SU-DHL-6 (cell line): ENCODE results near the gene UQCR11.

Experiments
- H2AFZ ChIP-seq: fragments of 200-600 bp; sonication (generic); 2 replicates; pipeline ENCODE4 v1.6.1; 2014; ENCODE audit warnings: low read depth, mild to moderate bottlenecking, moderate library complexity, mixed read lengths, antibody characterized with exemption, low read length; ENCODE audit not compliant: severe bottlenecking
- H3F3A ChIP-seq: fragments of 200-600 bp; shearing (Covaris generic); 2 replicates; pipeline ENCODE4 v1.6.0; 2016; ENCODE audit warnings: antibody characterized with exemption, mild to moderate bottlenecking; ENCODE audit not compliant: insufficient read depth
- H3K27ac ChIP-seq: fragments of 200-600 bp; sonication (generic); 2 replicates; pipeline ENCODE4 v1.5.1; 2016; ENCODE audit warnings: low read depth, mild to moderate bottlenecking, low read length, moderate library complexity, mixed read lengths
- H3K27me3 ChIP-seq: fragments of 200-600 bp; sonication (generic), shearing (Covaris generic); 2 replicates; pipeline ENCODE4 v1.6.0; 2014; ENCODE audit warnings: mild to moderate bottlenecking, low read length
- H3K36me3 ChIP-seq: fragments of 200-600 bp; sonication (generic); 2 replicates; pipeline ENCODE4 v1.6.1; 2014; ENCODE audit warnings: mild to moderate bottlenecking, low read length, mixed read lengths
- H3K4me2 ChIP-seq: fragments of 300-600, 200-600 bp; shearing (Covaris generic), sonication (generic); 2 replicates; pipeline ENCODE4 v1.6.0; 2014; ENCODE audit warnings: low read length, low read depth, mild to moderate bottlenecking; ENCODE audit not compliant: poor library complexity, severe bottlenecking
- H3K4me3 ChIP-seq: fragments of 200-600 bp; sonication (generic); 2 replicates; pipeline ENCODE4 v1.5.1; 2014; ENCODE audit warnings: antibody characterized with exemption, low read length, mild to moderate bottlenecking, mixed read lengths; ENCODE audit not compliant: insufficient read depth, poor library complexity, severe bottlenecking
- H3K79me2 ChIP-seq: fragments of 200-600 bp; sonication (generic); 2 replicates; pipeline ENCODE4 v1.6.1; 2014; ENCODE audit warnings: mild to moderate bottlenecking, low read length, moderate library complexity; ENCODE audit not compliant: insufficient read depth
- H3K9ac ChIP-seq: fragments of 200-600 bp; sonication (generic); 2 replicates; pipeline ENCODE4 v1.7.0; 2014; ENCODE audit warnings: mild to moderate bottlenecking, low read length
- H3K9me2 ChIP-seq: fragments of 200-600 bp; sonication (generic); replicated peaks from 2 replicates; pipeline ENCODE4 v1.6.1; 2014; ENCODE audit warnings: low read length; ENCODE audit not compliant: insufficient read depth
- H3K9me3 ChIP-seq: fragments of 200-600 bp; sonication (generic); 2 replicates; pipeline ENCODE4 v1.6.1; 2014; ENCODE audit warnings: low read length, mixed read lengths; ENCODE audit not compliant: insufficient read depth
- H4K20me1 ChIP-seq: fragments of 200-600 bp; sonication (generic); 2 replicates; pipeline ENCODE4 v1.6.1; 2014; ENCODE audit warnings: low read depth, mild to moderate bottlenecking, antibody characterized with exemption, low read length, moderate library complexity, mixed read lengths
- CTCF ChIP-seq: fragments of 200-600 bp; sonication (generic); IDR thresholded peaks from one replicate; pipeline ENCODE4 v1.5.1; 2017; ENCODE audit warnings: antibody characterized with exemption, mild to moderate bottlenecking, low read length, moderate library complexity; ENCODE audit not compliant: insufficient read depth, poor library complexity, severe bottlenecking
- EZH2phosphoT487 ChIP-seq: fragments of 200-600 bp; sonication (generic), shearing (Covaris generic); conservative IDR thresholded peaks from 2 replicates; pipeline ENCODE4 v1.6.1; 2018; ENCODE audit warnings: mild to moderate bottlenecking, antibody characterized with exemption, low read length, moderate library complexity, mixed read lengths

The UQCR11 gene

GRCh38 chr19:1606138-1606651 lies 933 bp upstream of the UQCR11 start:
- Histone ChIP-seq H3K36me3 (peaks cover 4% of the 10 kb centered on the region; the same call in 1 of the 2 replicates), H3K9ac (peak overlapping the region; percentile 99), H2AFZ (no peak overlapping the region), H3K4me3 (peak overlapping the region; percentile 67), H3F3A (peaks cover 57% of the 10 kb centered on the region), H3K9me2 (no peaks in the 10 kb centered on the region), H4K20me1 (no peaks in the 10 kb centered on the region; the same call in 1 of the 2 replicates), H3K4me2 (peak overlapping the region; percentile 94), H3K27me3 (no peaks in the 10 kb centered on the region), H3K9me3 (no peaks in the 10 kb centered on the region), H3K27ac (peak overlapping the region; percentile 93), H3K79me2 (peaks cover 40% of the 10 kb centered on the region)
- no peak for TF ChIP-seq EZH2phosphoT487
- no peak for TF ChIP-seq CTCF

- Histone ChIP-seq H3K4me3 (no peak overlapping the region), H3F3A (peaks cover 18% of the 10 kb centered on the region), H3K36me3 (no peaks in the 10 kb centered on the region), H2AFZ (no peak overlapping the region), H3K27ac (no peak overlapping the region), H3K9ac (no peak overlapping the region), H3K4me2 (no peak overlapping the region), H3K9me2 (no peaks in the 10 kb centered on the region), H3K9me3 (no peaks in the 10 kb centered on the region), H3K79me2 (peaks cover 55% of the 10 kb centered on the region), H3K27me3 (no peaks in the 10 kb centered on the region), H4K20me1 (no peaks in the 10 kb centered on the region; the same call in 1 of the 2 replicates)
- TF ChIP-seq CTCF (no peak), EZH2phosphoT487 (no peak)
Observed at GRCh38 chr19:1602091-1602707, 3.1 kb downstream of the UQCR11 start.

GRCh38 chr19:1601613-1602064 lies 3.6 kb downstream of the UQCR11 start:
- no peak overlapping the region for H3K27ac ChIP-seq
- no peaks in the 10 kb centered on the region for H3K36me3 ChIP-seq
- H3K79me2 ChIP-seq, result peaks cover 55% of the 10 kb centered on the region

More at GRCh38 chr19:1601613-1602064, 3.6 kb downstream of the UQCR11 start:
- Histone ChIP-seq H2AFZ (no peak overlapping the region), H4K20me1 (no peaks in the 10 kb centered on the region; the same call in 1 of the 2 replicates), H3K4me2 (no peak overlapping the region), H3K4me3 (no peak overlapping the region), H3K9me3 (no peaks in the 10 kb centered on the region), H3K9ac (no peak overlapping the region), H3F3A (peaks cover 18% of the 10 kb centered on the region), H3K27me3 (no peaks in the 10 kb centered on the region), H3K9me2 (no peaks in the 10 kb centered on the region)
- TF ChIP-seq CTCF (no peak), EZH2phosphoT487 (no peak)
